Upper lobe of left lung (tissue), 4 donors: ENCODE measurements around the gene MYLK4.

Experiments
- CTCF ChIP-seq, 6 experiments: fragments of 450-650 bp in 4 of 6; fragments of 200-600 bp in 2 of 6; sonication (generic) in 2 of 6; IDR thresholded peaks; one replicate each; pipeline ENCODE4 v1.5.1; 2016 to 2019; ENCODE audit warnings: antibody characterized with exemption in 6 of 6
- EP300 ChIP-seq, 4 donors: sonication (generic); formaldehyde crosslinking; IDR thresholded peaks; one replicate each; pipeline ENCODE4 v1.5.1; 2017; ENCODE audit warnings: antibody characterized with exemption in 4 of 4, control low read depth in 2 of 4

- TF ChIP-seq CTCF (IDR thresholded peaks at IDR 0.05) (no peak), EP300 (IDR thresholded peaks at IDR 0.05) (peak in 1 of 4 donors; percentile 28)
These were observed 42.3 kb downstream of the MYLK4 start for GRCh38 chr6:2708456-2708855.
